IMR-90 (cell line): ENCODE results near the gene AKIRIN1. TPM values are rescaled to one million over a fixed set of nuclear protein-coding genes. Genes with fewer than 3 reads are reported as not detected.
"Not testable (repeated sequence)": the region's sequence is repeated elsewhere in the genome, so short reads cannot be mapped to it uniquely, and the experiment has no call there.

ENCODE experiments used
- ATAC-seq: fragments of 200-7000 bp; cut with Tn5 transposase; 2 replicates; pipeline ENCODE4 v1.9.1; 2020; ENCODE audit warnings: low read depth, mild to moderate bottlenecking, moderate library complexity
- BruUV-seq: library from RNA; stranded (reverse); fragments of 400-500 nt; replicated peaks from 2 replicates; lab custom pipeline; 2021; lab: Mats Ljungman, UMichigan
- CTCF ChIA-PET: fragments of 300-600 bp; formaldehyde crosslinking; extraction: SDS; loops from one replicate; lab custom pipeline; 2021; ENCODE audit warnings: antibody characterized with exemption; lab: Yijun Ruan, JAX
- POLR2A ChIA-PET: fragments of 300-600 bp; sonication (Branson Sonifier 250); formaldehyde crosslinking; loops from one replicate; lab custom pipeline; 2022; ENCODE audit warnings: antibody characterized with exemption; ENCODE audit not compliant: unreplicated experiment; lab: Charles Lee
- DNase-seq: peaks from one replicate; pipeline ENCODE4 v3.0.0; 2013
- H2AFZ ChIP-seq: replicated peaks from 2 replicates; pipeline ENCODE3; 2013; ENCODE audit warnings: low read length, mild to moderate bottlenecking; ENCODE audit not compliant: poor library complexity
- H2AK5ac ChIP-seq: 2 replicates; pipeline ENCODE4 v1.6.1; 2013; ENCODE audit warnings: low read depth, low read length, inconsistent platforms
- H2AK9ac ChIP-seq: replicated peaks from 2 replicates; pipeline ENCODE3; 2013; ENCODE audit warnings: mild to moderate bottlenecking, low read depth, low read length, moderate library complexity; ENCODE audit not compliant: poor library complexity
- H2BK120ac ChIP-seq: 2 replicates; pipeline ENCODE4 v1.6.1; 2013; ENCODE audit warnings: low read depth, low read length, inconsistent platforms
- H2BK15ac ChIP-seq: 3 replicates; pipeline ENCODE4 v1.6.1; 2013; ENCODE audit warnings: low read depth, low read length, inconsistent platforms
- H2BK20ac ChIP-seq: 2 replicates; pipeline ENCODE4 v1.6.1; 2013; ENCODE audit warnings: low read depth, mild to moderate bottlenecking, inconsistent platforms, low read length, moderate library complexity
- H2BK5ac ChIP-seq: 2 replicates; pipeline ENCODE4 v1.6.1; 2013; ENCODE audit warnings: mild to moderate bottlenecking, low read depth, low read length, inconsistent platforms; ENCODE audit not compliant: poor library complexity, severe bottlenecking
- H3K14ac ChIP-seq: replicated peaks from 2 replicates; pipeline ENCODE4 v1.6.1; 2013; ENCODE audit warnings: low read depth, low read length, inconsistent platforms
- H3K18ac ChIP-seq: 2 replicates; pipeline ENCODE4 v1.6.1; 2013; ENCODE audit warnings: low read depth, low read length, control low read depth
- H3K23ac ChIP-seq: 2 replicates; pipeline ENCODE4 v1.6.1; 2013; ENCODE audit warnings: low read depth, low read length, inconsistent platforms
- H3K27ac ChIP-seq: 2 replicates; pipeline ENCODE4 v1.5.1; 2013; ENCODE audit warnings: mild to moderate bottlenecking, control low read depth, low read length; ENCODE audit not compliant: insufficient read depth
- H3K27me3 ChIP-seq: 2 replicates; pipeline ENCODE4 v1.6.1; 2013; ENCODE audit warnings: low read length; ENCODE audit not compliant: control insufficient read depth, insufficient read depth
- H3K36me3 ChIP-seq: 2 replicates; pipeline ENCODE4 v1.6.1; 2013; ENCODE audit warnings: low read length, mixed read lengths; ENCODE audit not compliant: control insufficient read depth, insufficient read depth
- H3K4ac ChIP-seq: 2 replicates; pipeline ENCODE4 v1.6.1; 2013; ENCODE audit warnings: low read depth, low read length, inconsistent platforms
- H3K4me1 ChIP-seq: 2 replicates; pipeline ENCODE4 v1.6.1; 2013; ENCODE audit warnings: low read length, mixed read lengths; ENCODE audit not compliant: control insufficient read depth, insufficient read depth
- H3K4me2 ChIP-seq: 2 replicates; pipeline ENCODE4 v1.6.1; 2013; ENCODE audit warnings: low read depth, mild to moderate bottlenecking, control low read depth, low read length, moderate library complexity
- H3K4me3 ChIP-seq: 2 replicates; pipeline ENCODE4 v1.5.1; 2013; ENCODE audit warnings: low read depth, mild to moderate bottlenecking, control low read depth, low read length, moderate library complexity; ENCODE audit not compliant: insufficient read depth
- H3K56ac ChIP-seq: 2 replicates; pipeline ENCODE4 v1.6.1; 2013; ENCODE audit warnings: low read length, inconsistent platforms; ENCODE audit not compliant: insufficient read depth; ENCODE audit errors: extremely low read depth
- H3K79me1 ChIP-seq, 2 experiments: 2 replicates each; pipeline ENCODE4 v1.6.1; 2013; ENCODE audit warnings: low read length in 2 of 2, inconsistent platforms in 1 of 2, low read depth in 1 of 2
- H3K9ac ChIP-seq: 2 replicates; pipeline ENCODE4 v1.6.1; 2013; ENCODE audit warnings: low read depth, low read length, control low read depth
- H3K9me1 ChIP-seq: 2 replicates; pipeline ENCODE4 v1.6.1; 2013; ENCODE audit warnings: low read length, inconsistent platforms; ENCODE audit not compliant: insufficient read depth
- H3K9me3 ChIP-seq: 2 replicates; pipeline ENCODE4 v1.6.1; 2013; ENCODE audit warnings: low read length; ENCODE audit not compliant: control insufficient read depth, insufficient read depth
- H4K20me1 ChIP-seq: 2 replicates; pipeline ENCODE4 v1.6.1; 2013; ENCODE audit warnings: low read length, inconsistent platforms; ENCODE audit not compliant: insufficient read depth
- H4K5ac ChIP-seq: 2 replicates; pipeline ENCODE4 v1.6.1; 2013; ENCODE audit warnings: mild to moderate bottlenecking, low read depth, low read length, control low read depth
- H4K8ac ChIP-seq, 2 experiments: 2 replicates each; pipeline ENCODE4 v1.6.1; 2013; ENCODE audit warnings: low read depth in 2 of 2, low read length in 2 of 2, control low read depth in 1 of 2, inconsistent platforms in 1 of 2
- H4K91ac ChIP-seq: 2 replicates; pipeline ENCODE4 v1.6.1; 2013; ENCODE audit warnings: low read depth, low read length, inconsistent platforms; ENCODE audit not compliant: insufficient read depth
- WGBS, 2 experiments: methylation state at CpG; one replicate each; pipeline versions ENCODE4 v1.1.5 to v1.1.7; 2013; ENCODE audit warnings: missing lambda C conversion rate in 2 of 2; ENCODE audit not compliant: insufficient read length in 1 of 2; ENCODE audit errors: extremely low coverage in 2 of 2; 5-methylcytosine and 5-hydroxymethylcytosine counted together
- dilution Hi-C: fragments of 300-500 bp; cut with HindIII; formaldehyde crosslinking; loops from one replicate; pipeline ENCODE4 v1.14.3; 2018; ENCODE audit warnings: low sequenced_read_pairs; ENCODE audit not compliant: unreplicated experiment
- in situ Hi-C: fragments of 300-500 bp; cut with MboI; formaldehyde crosslinking; loops from 3 replicates; pipeline ENCODE4 v1.14.3; 2019; ENCODE audit warnings: low sequenced_read_pairs, inconsistent platforms, mixed read lengths
- intact Hi-C: fragments of 100-400 bp; cut with micrococcal nuclease; formaldehyde crosslinking; loops from 2 replicates; pipeline ENCODE4 v1.10.0; 2022
- polyA plus RNA-seq, 3 experiments: library from polyadenylated mRNA; depleted of rRNA; stranded (reverse); fragments of >200 nt; gene quantifications; 2 replicates each; pipeline ENCODE4 v1.2.3, GENCODE V29; 2012; ENCODE audit warnings: low replicate concordance in 1 of 3
- total RNA-seq: library from RNA; depleted of rRNA; stranded (reverse); fragments of >200 nt; gene quantifications from 2 replicates; pipeline ENCODE4 v1.2.3, GENCODE V29; 2012

Gene AKIRIN1
- total and polyA plus RNA-seq, 2 of the 4 experiments (the other 2 are of a cell fraction) = 42.5 to 44.2 TPM

GRCh38 chr1:39014956-39015355 is 23.9 kb downstream of the AKIRIN1 start:
- POLR2A ChIA-PET, DNase-seq, H2BK120ac ChIP-seq, H2AFZ ChIP-seq, H3K9me3 ChIP-seq, H3K4ac ChIP-seq, H3K27ac ChIP-seq, H3K27me3 ChIP-seq, H3K56ac ChIP-seq, BruUV-seq, H3K4me3 ChIP-seq, H4K5ac ChIP-seq, intact Hi-C loops, H3K9ac ChIP-seq, H3K79me1 ChIP-seq, H3K4me2 ChIP-seq, dilution Hi-C loops, CTCF ChIA-PET, H2AK9ac ChIP-seq, H2BK5ac ChIP-seq, H4K91ac ChIP-seq, H3K4me1 ChIP-seq, H3K14ac ChIP-seq, H4K20me1 ChIP-seq, H2AK5ac ChIP-seq, H3K18ac ChIP-seq, H2BK20ac ChIP-seq, H3K23ac ChIP-seq, H2BK15ac ChIP-seq, H3K9me1 ChIP-seq, H4K8ac ChIP-seq, ATAC-seq: not testable (repeated sequence)
- no CpG with 5 or more reads among the region's 8 CpGs for WGBS, 2 experiments
- in situ Hi-C loops = loop anchor here (25.0 kb wide), 1 partner anchor 1003 kb away; the partner anchor contains the start of genes FHL3 and UTP11
- H3K36me3 ChIP-seq = peaks cover 16% of the 10 kb centered on the region
